ENCODE measurements around the gene CAPRIN1.

The CAPRIN1 gene, protein sequence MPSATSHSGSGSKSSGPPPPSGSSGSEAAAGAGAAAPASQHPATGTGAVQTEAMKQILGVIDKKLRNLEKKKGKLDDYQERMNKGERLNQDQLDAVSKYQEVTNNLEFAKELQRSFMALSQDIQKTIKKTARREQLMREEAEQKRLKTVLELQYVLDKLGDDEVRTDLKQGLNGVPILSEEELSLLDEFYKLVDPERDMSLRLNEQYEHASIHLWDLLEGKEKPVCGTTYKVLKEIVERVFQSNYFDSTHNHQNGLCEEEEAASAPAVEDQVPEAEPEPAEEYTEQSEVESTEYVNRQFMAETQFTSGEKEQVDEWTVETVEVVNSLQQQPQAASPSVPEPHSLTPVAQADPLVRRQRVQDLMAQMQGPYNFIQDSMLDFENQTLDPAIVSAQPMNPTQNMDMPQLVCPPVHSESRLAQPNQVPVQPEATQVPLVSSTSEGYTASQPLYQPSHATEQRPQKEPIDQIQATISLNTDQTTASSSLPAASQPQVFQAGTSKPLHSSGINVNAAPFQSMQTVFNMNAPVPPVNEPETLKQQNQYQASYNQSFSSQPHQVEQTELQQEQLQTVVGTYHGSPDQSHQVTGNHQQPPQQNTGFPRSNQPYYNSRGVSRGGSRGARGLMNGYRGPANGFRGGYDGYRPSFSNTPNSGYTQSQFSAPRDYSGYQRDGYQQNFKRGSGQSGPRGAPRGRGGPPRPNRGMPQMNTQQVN

DNA sequence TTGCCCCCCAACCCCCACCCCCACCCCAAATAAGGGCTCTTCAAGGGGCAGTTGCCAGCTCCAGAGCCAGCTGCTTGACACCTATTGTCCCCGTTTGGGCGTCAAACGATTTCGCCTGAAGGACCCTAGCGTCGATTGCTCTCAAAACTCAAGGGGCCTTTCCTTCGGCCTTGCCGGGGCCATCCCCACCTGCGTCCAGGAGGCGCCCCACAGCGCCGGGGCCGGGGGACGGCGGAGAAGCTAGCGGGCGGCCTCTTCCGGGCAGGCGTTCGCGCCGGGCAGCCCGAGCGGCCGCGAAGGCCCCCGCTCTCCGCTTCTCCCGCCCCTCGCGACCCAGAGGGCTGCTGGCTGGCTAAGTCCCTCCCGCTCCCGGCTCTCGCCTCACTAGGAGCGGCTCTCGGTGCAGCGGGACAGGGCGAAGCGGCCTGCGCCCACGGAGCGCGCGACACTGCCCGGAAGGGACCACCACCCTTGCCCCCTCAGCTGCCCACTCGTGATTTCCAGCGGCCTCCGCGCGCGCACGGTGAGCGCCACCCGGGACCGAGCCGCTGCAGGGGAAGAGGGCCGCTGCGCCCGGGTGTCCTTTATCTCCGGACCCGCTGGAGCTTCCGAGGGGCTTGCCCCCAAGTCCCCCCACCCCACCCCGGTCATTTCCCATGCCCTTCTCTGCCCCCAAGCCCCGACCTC, at the start of gene CAPRIN1:
Gene CAPRIN1, plus strand, starts transcription at position 383 of the 687 bp plus-strand sequence. CDS start 690 bp downstream, outside the sequence.
- DNase-seq (ENCODE audit: low read depth) = peak; percentile 75

- no peak for DNase-seq (ENCODE audit: low read depth)
Observed at GRCh38 chr11:34002420-34002819, 49.1 kb upstream of the CAPRIN1 start.

GRCh38 chr11:34004236-34004635, 47.3 kb upstream of the CAPRIN1 start:
- DNase-seq (ENCODE audit: low read depth) = no peak

DNA sequence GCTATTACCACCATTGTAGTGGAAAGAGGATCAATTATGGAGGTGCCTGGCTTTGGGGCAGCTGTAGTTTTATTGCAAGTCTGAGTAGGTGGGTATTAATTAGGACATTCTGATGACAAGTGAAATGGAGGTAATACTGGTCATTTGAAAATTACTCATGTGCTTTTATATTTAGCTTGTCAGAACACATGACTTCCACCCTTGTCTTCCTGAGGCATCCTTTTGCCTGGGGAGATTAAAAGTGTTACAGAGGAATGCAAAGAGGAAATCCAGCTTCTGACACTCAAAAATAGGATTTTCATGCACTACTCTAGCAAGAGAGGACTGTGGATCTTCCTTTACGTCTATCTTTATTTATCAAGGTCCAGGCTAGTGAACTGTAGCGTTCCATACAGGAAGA, 44.7 kb upstream of the CAPRIN1 start:
- no peak for DNase-seq (ENCODE audit: low read depth)

- no peak for DNase-seq (ENCODE audit: low read depth)
Observed at GRCh38 chr11:34012734-34013133, 38.8 kb upstream of the CAPRIN1 start.

- DNase-seq (ENCODE audit: low read depth) = no peak
Observed at GRCh38 chr11:34013898-34014571, 37.5 kb upstream of the CAPRIN1 start.

- DNase-seq (ENCODE audit: low read depth) = no peak
Observed at GRCh38 chr11:34021977-34022735, 29.4 kb upstream of the CAPRIN1 start.

- no peak for DNase-seq (ENCODE audit: low read depth)
Observed at GRCh38 chr11:34026432-34026831, 25.1 kb upstream of the CAPRIN1 start.

GRCh38 chr11:34027516-34028408, 23.8 kb upstream of the CAPRIN1 start:
- DNase-seq (ENCODE audit: low read depth) = no peak

DNA sequence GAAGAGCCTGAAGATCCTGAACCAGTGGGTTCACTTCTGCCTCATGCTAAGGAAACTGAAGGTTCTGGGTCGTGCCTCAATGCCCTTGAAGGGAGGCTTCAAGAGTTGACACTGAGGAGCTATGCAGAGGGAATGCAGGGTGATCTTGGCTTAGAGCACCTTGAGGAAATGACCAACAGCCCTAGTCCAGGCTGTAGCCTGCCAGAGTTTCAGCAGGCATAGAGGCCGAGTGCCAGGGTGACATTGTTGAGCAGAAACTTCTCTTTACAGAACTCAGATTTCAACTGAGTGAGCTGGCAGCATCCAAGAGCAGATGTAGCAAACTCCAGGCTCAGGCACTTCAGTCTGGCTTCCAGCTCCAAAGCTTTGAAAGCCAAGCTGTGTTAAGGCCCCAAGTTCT, 23.1 kb upstream of the CAPRIN1 start:
- DNase-seq (ENCODE audit: low read depth) = no peak

GRCh38 chr11:34029176-34029575, 22.4 kb upstream of the CAPRIN1 start:
- no peak for DNase-seq (ENCODE audit: low read depth)

DNA sequence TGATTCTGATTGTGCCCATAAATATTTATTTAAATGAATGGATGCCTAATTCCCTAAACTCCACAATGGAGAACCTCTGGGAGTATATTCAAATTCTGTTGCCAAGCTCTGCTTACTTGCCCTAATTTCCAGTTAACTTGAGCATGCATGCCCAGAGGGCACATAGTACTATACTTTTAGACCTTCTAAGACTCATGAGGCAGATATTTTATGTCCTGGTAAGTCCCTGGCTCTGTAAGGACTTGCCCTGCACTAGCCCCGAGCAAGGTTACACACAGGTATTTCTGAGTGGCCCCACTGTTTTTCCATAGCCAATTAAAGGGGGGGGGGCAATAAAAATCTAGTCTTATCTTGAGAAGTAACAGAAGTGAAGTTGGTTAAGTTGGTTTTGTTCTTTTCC, 21.1 kb upstream of the CAPRIN1 start:
- DNase-seq (ENCODE audit: low read depth) = no peak

DNA sequence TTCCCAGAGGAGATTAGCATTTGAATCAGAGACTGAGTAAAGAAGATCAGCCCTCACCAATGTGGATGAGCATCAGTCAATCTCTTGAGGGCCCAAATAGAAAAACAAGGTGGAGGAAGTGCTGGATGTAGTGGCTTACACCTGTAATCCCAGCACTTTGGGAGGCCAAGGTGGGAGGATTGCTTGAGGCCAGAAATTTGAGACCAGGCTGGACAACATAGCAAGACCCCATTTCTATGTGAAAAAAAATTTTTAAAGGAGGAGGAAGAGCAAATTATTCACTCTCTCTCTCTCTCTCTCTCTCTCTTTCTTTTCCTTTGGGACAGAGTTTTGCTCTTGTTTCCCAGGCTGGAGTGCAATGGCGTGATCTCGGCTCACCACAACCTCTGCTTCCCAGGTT, 18.1 kb upstream of the CAPRIN1 start:
- no peak for DNase-seq (ENCODE audit: low read depth)

- no peak for DNase-seq (ENCODE audit: low read depth)
Observed at GRCh38 chr11:34034053-34034452, 17.5 kb upstream of the CAPRIN1 start.

DNA sequence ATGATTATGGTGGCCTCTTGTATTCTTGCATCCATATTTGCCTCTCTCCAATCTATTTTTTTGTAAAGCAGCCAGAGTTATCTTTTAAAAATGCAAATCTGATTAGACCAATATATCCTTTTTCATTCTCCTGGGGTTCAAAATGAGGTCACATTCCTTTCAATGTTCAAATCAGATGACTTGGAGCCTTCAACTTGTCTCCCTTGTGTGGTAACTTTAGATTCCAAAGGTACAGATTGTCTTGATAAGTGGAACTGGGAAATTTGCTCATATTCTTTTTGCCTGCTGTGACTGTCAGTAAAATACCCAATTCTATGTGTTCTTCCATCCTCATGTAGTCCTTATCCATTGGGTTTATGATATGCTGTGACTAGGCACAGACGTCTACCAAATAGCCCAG, 15.1 kb upstream of the CAPRIN1 start:
- no peak for DNase-seq (ENCODE audit: low read depth)

DNA sequence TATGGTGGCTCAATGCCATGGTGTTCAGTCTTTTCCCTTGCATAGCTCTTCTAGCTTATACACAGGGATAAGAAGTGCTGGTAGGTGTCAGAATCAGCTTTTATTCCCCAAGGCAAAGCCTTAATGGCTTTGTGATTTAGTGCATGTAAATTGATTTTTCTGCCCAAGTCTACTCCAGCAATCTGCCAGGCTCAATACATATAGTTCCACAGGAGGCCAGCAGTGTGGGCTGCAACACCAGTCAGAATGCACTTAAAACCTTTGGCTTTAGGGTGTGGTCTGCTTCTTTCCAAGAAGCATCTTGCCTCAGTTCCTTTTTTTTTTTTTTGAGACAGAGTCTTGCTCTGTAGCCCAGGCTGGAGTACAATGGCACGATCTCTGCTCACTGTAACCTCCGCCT, 14.5 kb upstream of the CAPRIN1 start:
- DNase-seq (ENCODE audit: low read depth) = no peak

- no peak for DNase-seq (ENCODE audit: low read depth)
Observed at GRCh38 chr11:34040571-34040970, 11.0 kb upstream of the CAPRIN1 start.

DNA sequence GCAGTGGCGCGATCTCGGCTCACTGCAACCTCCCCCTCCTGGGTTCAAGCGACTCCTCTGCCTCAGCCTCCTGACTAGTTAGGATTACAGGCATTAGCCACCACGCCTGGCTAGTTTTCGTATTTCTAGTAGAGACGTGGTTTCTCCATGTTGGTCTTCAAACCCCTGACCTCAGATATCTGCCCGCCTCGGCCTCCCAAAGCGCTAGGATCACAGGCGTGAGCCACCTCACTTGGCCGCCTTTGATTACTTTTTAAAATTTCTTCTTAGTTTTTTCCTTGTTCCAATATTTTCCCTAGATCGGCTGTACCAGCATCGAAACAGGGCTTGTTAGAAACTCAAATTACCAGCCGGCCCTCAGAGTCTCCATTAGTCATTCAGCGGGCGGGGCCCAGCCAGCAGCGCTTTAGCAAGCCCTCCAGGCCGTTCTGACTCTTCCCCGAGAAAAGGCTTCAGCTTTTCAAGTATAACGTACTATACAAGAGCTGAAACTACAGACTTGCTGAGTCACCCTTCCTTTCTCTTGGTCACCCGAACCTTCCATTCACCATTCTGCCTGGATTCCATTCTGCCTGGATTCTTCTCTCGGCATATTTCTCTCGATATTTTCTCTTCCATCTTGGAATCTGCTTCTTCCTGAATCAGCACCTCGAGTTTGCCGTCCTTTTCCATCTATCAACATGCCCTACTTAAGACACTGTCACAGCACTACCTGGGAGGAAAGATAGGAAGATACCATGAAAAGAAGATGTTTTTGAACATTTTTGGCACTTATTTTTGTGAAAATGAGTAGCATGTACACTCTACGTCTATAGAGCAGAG, 6.7 kb upstream of the CAPRIN1 start:
- DNase-seq (ENCODE audit: low read depth) = no peak

DNA sequence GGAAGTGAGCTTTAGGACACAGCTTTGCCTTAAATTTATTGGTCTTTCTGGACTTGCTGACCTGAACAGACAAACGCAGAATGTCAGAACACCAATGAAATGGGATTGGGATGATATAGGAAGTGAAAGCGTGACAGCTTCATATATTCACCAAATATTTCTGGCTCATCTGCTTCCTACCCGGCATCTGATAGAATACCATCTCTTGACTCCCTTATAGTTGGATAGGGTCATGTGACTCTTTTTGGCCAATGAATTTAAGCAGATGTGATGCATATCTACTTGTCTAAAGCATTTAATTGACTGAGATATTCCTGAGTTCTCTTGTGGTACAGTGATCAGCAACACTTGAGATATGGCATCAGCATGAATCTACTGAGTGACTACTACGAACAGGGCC, 2.5 kb upstream of the CAPRIN1 start:
- no peak for DNase-seq (ENCODE audit: low read depth)

All from activated T-helper 1 cell treated with Interleukin-2 at 50 U/mL for 16 hours (primary cell).